NCI-H2227 treated with DMSO at 0.1 percent for 48 hours (cell line): ENCODE data around the gene TAP1.

Experiments used
- DNase-seq: peaks from one replicate; lab custom pipeline; 2025; lab: John Stamatoyannopoulos, UW

Gene TAP1

DNA sequence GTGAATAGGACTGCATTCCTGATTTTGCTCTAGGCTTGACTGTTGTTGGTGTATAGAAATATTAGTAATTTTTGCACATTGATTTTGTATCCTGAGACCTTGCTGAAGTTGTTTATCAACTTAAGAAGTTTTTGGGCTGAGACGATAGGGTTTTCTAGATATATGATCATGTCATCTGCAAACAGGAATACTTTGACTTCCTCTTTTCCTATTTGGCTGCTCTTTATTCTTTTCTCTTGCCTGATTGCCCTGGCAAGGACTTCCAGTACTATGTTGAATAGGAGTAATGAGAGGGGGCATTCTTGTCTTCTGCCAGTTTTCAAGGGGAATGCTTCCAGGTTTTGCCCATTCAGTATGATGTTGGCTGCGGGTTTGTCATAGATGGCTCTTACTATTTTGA lies 50.1 kb downstream of the TAP1 start:
- DNase-seq, result no peak

DNA sequence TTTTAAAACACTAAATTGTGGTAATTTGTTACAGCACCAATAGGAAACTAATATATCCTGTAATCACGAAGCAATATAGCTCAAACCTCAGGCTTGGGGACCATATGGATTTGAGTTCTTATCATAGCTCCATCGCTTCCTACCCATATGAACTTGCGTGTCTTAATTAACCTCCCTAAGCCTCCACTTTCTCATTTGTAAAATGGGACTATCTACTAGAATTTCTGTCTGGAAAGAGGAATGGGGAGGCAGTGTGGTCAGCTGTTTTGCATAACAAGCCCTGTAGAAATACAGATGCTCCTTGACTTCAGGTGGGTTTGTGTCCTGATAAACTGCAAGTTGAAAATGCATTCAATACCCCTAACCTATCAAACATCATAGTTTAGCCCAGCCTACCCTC lies 53.8 kb downstream of the TAP1 start:
- no peak for DNase-seq

DNA sequence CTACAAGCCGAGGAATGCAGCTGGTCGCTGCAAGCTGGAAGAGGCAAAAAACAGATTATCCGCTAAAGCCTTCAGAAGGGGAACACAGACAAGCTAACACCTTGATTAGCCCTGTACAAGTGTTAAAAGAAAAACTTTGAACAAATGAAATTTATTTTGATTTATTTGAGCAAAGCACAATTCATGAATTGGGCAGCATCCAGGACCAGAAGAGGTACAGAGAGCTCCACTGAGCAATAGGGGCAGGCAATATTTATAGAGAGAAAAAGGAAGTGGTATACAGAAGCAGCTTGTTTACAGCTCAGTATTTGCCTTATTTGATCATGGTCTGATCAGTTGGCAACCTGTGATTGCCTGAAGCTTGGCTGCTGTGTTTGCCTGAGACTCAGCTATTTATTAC lies 54.3 kb downstream of the TAP1 start:
- DNase-seq, result no peak

DNA sequence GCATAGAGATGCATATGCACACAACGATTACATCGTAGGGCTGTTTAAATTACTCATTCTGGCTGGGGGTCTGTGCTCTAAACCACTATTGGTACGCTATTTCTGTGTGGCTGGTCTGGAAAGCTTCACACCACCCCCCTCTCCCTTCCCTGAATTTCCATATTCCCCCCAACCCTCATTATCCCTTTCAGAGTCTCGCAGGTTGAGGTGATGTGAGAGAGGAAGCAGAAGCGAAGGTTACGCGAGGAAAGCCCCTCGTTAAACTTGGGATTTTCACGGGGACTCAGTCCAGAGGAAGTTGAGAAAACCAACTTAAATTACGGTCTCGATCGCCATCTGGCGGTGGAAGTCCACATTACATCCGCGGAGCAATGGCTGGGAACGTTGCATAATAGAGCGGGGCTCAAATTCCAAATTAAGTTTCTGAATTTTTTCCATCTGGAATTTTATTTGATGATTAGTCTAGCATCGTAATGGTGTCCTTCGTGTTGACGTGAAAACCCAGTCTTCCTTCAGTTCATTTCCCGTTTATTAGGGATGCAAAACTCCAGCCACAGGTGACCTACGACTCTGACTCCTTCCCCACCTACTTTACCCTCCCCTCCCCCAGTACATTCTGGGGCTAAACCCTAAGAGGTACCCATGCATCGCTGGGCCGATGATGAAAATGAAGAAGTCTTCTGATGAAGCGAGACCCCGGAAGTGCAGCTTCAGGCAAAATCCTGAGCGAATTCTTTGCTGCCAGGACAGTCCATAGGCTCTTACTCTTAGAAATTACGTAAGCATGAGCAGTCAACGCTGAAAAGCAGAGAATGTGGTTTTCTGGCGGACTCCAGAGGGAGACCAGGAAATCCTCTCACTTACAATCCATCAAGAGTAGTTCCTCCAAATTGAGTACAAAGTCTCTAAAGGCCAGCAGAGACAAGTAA lies 56.4 kb downstream of the TAP1 start:
- peak; percentile 29 for DNase-seq
